ENCODE data around the gene ACAP1. TPM values are rescaled to one million over a fixed set of nuclear protein-coding genes. Genes with fewer than 3 reads are reported as not detected.

Gene ACAP1
- total RNA-seq, 1 experiment from 2014 or later = 2.7 TPM

DNA sequence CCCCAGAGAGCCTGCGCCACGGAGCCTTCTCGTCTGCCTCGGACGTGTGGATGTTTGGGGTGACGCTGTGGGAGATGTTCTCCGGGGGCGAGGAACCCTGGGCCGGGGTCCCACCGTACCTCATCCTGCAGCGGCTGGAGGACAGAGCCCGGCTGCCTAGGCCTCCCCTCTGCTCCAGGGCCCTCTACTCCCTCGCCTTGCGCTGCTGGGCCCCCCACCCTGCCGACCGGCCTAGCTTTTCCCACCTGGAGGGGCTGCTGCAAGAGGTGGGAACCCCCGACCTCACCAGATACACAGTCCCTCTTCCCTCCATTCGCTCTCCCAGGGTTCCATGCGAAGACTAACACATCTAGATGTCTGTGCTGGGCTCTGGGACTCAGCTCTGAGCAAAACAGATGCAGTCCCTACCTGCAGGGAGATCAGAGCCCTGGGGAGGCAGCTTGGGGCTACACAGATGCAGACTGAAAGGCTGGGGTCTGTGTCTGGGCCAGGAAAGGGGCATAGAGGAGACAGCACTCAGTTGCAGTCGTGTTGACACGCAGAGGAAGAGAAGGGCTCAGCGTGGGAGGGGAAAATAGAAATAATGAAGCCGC lies 48.3 kb downstream of the ACAP1 start:
- CTCF ChIA-PET = no interaction called here
- DNase-seq (ENCODE audit: low read depth, low spot score) (no peak), ATAC-seq (no peak)
- no TSS peak for BruUV-seq (replicated peaks)
- H3K9me3 ChIP-seq (ENCODE audit: control insufficient read depth, insufficient read depth, low read depth, low read length) = no peaks in the 10 kb centered on the region
- in situ Hi-C loops (cut with HindIII; ENCODE audit: low pct_unique_long_range_greater_than_20kb, low sequenced_read_pairs) (no loop called here), intact Hi-C loops (cut with micrococcal nuclease; ENCODE audit: unreplicated experiment) (no loop called here)
- no peak overlapping the region for H3K4me3 ChIP-seq (ENCODE audit: low read depth in 2 of 2, low read length in 2 of 2)
- POLR2A ChIA-PET = interaction anchor here (0.6 to 0.7 kb wide), 2 partner anchors 31 to 99 kb away, joined by 8 to 9 read pairs; partner anchors contain the start of gene POLR2A
- H3K27me3 ChIP-seq (ENCODE audit: control insufficient read depth, insufficient read depth, low read length) = no peaks in the 10 kb centered on the region
- no peaks in the 10 kb centered on the region for H3K4me1 ChIP-seq (ENCODE audit: control insufficient read depth, insufficient read depth, low read length)
- peaks cover 2% of the 10 kb centered on the region; the same call in 1 of the 2 replicates for H3K36me3 ChIP-seq (ENCODE audit: control insufficient read depth, insufficient read depth, low read length)
- H3K27ac ChIP-seq (ENCODE audit: low read length) = no peak overlapping the region
- TF ChIP-seq SIN3A (IDR thresholded peaks at IDR 0.05; ENCODE audit: borderline replicate concordance, insufficient read depth, low read depth, low read length) (no peak), TCF7L2 (IDR thresholded peaks at IDR 0.05; ENCODE audit: low read depth, low read length) (no peak), POLR2AphosphoS5 (IDR thresholded peaks at IDR 0.05; ENCODE audit: low read depth, low read length) (no peak)
- TF ChIP-seq, protein P1, sequence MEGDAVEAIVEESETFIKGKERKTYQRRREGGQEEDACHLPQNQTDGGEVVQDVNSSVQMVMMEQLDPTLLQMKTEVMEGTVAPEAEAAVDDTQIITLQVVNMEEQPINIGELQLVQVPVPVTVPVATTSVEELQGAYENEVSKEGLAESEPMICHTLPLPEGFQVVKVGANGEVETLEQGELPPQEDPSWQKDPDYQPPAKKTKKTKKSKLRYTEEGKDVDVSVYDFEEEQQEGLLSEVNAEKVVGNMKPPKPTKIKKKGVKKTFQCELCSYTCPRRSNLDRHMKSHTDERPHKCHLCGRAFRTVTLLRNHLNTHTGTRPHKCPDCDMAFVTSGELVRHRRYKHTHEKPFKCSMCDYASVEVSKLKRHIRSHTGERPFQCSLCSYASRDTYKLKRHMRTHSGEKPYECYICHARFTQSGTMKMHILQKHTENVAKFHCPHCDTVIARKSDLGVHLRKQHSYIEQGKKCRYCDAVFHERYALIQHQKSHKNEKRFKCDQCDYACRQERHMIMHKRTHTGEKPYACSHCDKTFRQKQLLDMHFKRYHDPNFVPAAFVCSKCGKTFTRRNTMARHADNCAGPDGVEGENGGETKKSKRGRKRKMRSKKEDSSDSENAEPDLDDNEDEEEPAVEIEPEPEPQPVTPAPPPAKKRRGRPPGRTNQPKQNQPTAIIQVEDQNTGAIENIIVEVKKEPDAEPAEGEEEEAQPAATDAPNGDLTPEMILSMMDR (IDR thresholded peaks at IDR 0.05) = no peak
- TF ChIP-seq, protein P2, sequence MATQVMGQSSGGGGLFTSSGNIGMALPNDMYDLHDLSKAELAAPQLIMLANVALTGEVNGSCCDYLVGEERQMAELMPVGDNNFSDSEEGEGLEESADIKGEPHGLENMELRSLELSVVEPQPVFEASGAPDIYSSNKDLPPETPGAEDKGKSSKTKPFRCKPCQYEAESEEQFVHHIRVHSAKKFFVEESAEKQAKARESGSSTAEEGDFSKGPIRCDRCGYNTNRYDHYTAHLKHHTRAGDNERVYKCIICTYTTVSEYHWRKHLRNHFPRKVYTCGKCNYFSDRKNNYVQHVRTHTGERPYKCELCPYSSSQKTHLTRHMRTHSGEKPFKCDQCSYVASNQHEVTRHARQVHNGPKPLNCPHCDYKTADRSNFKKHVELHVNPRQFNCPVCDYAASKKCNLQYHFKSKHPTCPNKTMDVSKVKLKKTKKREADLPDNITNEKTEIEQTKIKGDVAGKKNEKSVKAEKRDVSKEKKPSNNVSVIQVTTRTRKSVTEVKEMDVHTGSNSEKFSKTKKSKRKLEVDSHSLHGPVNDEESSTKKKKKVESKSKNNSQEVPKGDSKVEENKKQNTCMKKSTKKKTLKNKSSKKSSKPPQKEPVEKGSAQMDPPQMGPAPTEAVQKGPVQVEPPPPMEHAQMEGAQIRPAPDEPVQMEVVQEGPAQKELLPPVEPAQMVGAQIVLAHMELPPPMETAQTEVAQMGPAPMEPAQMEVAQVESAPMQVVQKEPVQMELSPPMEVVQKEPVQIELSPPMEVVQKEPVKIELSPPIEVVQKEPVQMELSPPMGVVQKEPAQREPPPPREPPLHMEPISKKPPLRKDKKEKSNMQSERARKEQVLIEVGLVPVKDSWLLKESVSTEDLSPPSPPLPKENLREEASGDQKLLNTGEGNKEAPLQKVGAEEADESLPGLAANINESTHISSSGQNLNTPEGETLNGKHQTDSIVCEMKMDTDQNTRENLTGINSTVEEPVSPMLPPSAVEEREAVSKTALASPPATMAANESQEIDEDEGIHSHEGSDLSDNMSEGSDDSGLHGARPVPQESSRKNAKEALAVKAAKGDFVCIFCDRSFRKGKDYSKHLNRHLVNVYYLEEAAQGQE (IDR thresholded peaks at IDR 0.05; ENCODE audit: insufficient read depth in 1 of 2, low read depth in 2 of 2, low read length in 1 of 2) = no peak

DNA sequence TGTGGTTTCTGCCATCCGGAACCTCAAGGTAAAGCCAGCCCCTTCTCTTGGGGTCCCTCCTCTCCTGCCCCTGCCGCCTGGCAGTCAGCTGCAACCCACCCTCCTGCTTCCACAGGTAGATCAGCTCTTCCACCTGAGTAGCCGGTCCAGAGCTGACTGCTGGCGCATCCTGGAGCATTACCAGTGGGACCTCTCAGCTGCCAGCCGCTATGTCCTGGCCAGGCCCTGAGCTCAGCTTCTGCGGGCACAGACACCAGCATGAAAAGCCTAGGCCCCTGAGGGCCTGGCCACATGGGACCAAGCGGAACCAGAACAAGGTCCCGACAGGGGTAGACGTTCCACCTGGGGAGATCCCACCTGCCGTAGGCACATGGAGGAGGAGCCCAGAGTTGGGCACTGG lies 52.5 kb downstream of the ACAP1 start:
- Histone ChIP-seq H3K36me3 (ENCODE audit: control insufficient read depth, insufficient read depth, low read length) (no peaks in the 10 kb centered on the region), H3K27me3 (ENCODE audit: control insufficient read depth, insufficient read depth, low read length) (no peaks in the 10 kb centered on the region), H3K4me3 (ENCODE audit: low read depth in 2 of 2, low read length in 2 of 2) (no peak overlapping the region), H3K9me3 (ENCODE audit: control insufficient read depth, insufficient read depth, low read depth, low read length) (no peaks in the 10 kb centered on the region), H3K27ac (ENCODE audit: low read length) (no peak overlapping the region), H3K4me1 (ENCODE audit: control insufficient read depth, insufficient read depth, low read length) (no peaks in the 10 kb centered on the region)
- ATAC-seq (no peak), DNase-seq (ENCODE audit: low read depth, low spot score) (no peak)
- intact Hi-C loops (cut with micrococcal nuclease; ENCODE audit: unreplicated experiment) (no loop called here), in situ Hi-C loops (cut with HindIII; ENCODE audit: low pct_unique_long_range_greater_than_20kb, low sequenced_read_pairs) (no loop called here)
- POLR2A ChIA-PET = no interaction called here
- no TSS peak for BruUV-seq (replicated peaks)
- CTCF ChIA-PET = no interaction called here
- TF ChIP-seq SIN3A (IDR thresholded peaks at IDR 0.05; ENCODE audit: borderline replicate concordance, insufficient read depth, low read depth, low read length) (no peak), POLR2AphosphoS5 (IDR thresholded peaks at IDR 0.05; ENCODE audit: low read depth, low read length) (no peak), TCF7L2 (IDR thresholded peaks at IDR 0.05; ENCODE audit: low read depth, low read length) (no peak)
- TF ChIP-seq, protein P2 (IDR thresholded peaks at IDR 0.05; ENCODE audit: insufficient read depth in 1 of 2, low read depth in 2 of 2, low read length in 1 of 2) = no peak
- TF ChIP-seq, protein P1 (IDR thresholded peaks at IDR 0.05) = no peak
